Gastrocnemius medialis (tissue), 4 donors: ENCODE results near the gene GK2.

Experiments used
- CTCF ChIP-seq, 5 experiments: fragments of 450-650 bp in 3 of 5; fragments of 200-600 bp in 2 of 5; sonication (generic) in 2 of 5; IDR thresholded peaks in 4 of 5; conservative IDR thresholded peaks in 1 of 5; 1 replicate in 4 of 5; 2 replicates in 1 of 5; pipeline ENCODE4 v1.5.1; 2016 to 2019; ENCODE audit warnings: antibody characterized with exemption in 5 of 5, mild to moderate bottlenecking in 3 of 5, moderate library complexity in 3 of 5
- POLR2A ChIP-seq, 2 donors: fragments of 450-650 bp; IDR thresholded peaks; one replicate each; pipeline ENCODE4 v1.6.1; 2017; ENCODE audit warnings: antibody characterized with exemption in 2 of 2, mild to moderate bottlenecking in 2 of 2, moderate library complexity in 2 of 2

GRCh38 chr4:79364061-79364460 is 44.0 kb downstream of the GK2 start:
- TF ChIP-seq CTCF (IDR thresholded peaks at IDR 0.05 in 4 of 5, conservative IDR thresholded peaks at IDR 0.05 in 1 of 5), result no peak
- TF ChIP-seq POLR2A (IDR thresholded peaks at IDR 0.05), result no peak
